ENCODE measurements around the gene CEP192. TPM values are rescaled to one million over a fixed set of nuclear protein-coding genes. Genes with fewer than 3 reads are reported as not detected.

Gene CEP192
- polyA plus RNA-seq, 1 donor (not counting 4 experiments of a cell fraction or from before 2014, with no cell fraction given): 16.6 TPM

- peaks cover 8% of the 10 kb centered on the region for H3K4me1 ChIP-seq (ENCODE audit: control insufficient read depth, extremely low read depth, insufficient read depth, low read length)
- H3K27ac ChIP-seq (ENCODE audit: control insufficient read depth, insufficient read depth, low read length): no peak overlapping the region
- no peak for FAIRE-seq
- dilution Hi-C loops (cut with MboI; ENCODE audit: extremely low pct_ligation_motif_present, low sequenced_read_pairs): no loop called here
- no peak overlapping the region for H2AFZ ChIP-seq (ENCODE audit: control insufficient read depth, low read length)
- H3K9me3 ChIP-seq (ENCODE audit: control insufficient read depth, low read depth, low read length): no peaks in the 10 kb centered on the region
- no peak for DNase-seq (ENCODE audit: low read depth, low spot score)
- H3K36me3 ChIP-seq (ENCODE audit: control insufficient read depth in 2 of 2, extremely low read depth in 1 of 2, insufficient read depth in 2 of 2, low read length in 2 of 2): no peaks in the 10 kb centered on the region
- no peak overlapping the region for H3K4me3 ChIP-seq (ENCODE audit: control insufficient read depth in 2 of 3, extremely low read depth in 1 of 3, insufficient read depth in 2 of 3, low read depth in 1 of 3, low read length in 3 of 3)
- no peaks in the 10 kb centered on the region for H3K9me1 ChIP-seq (ENCODE audit: control insufficient read depth, extremely low read depth, insufficient read depth, low read length)
- TF ChIP-seq EZH2 (IDR thresholded peaks at IDR 0.05; ENCODE audit: low read length) (no peak), CTCF (optimal IDR thresholded peaks at IDR 0.05 in 1 of 3, IDR thresholded peaks at IDR 0.05 in 1 of 3, conservative IDR thresholded peaks at IDR 0.05 in 1 of 3; ENCODE audit: extremely low read depth in 1 of 3, insufficient read depth in 2 of 3, low read length in 3 of 3) (no peak)
- no peaks in the 10 kb centered on the region for H4K20me1 ChIP-seq (ENCODE audit: control insufficient read depth, extremely low read depth, insufficient read depth, low read length)
- no peaks in the 10 kb centered on the region for H3K27me3 ChIP-seq (ENCODE audit: control insufficient read depth, extremely low read depth, insufficient read depth, low read length)
- H3K9ac ChIP-seq (ENCODE audit: control insufficient read depth, extremely low read depth, insufficient read depth, low read length): no peak overlapping the region
- peaks cover 8% of the 10 kb centered on the region for H3K79me2 ChIP-seq (ENCODE audit: control insufficient read depth, insufficient read depth, low read length)
- no peak overlapping the region for H3K4me2 ChIP-seq (ENCODE audit: control insufficient read depth, extremely low read depth, insufficient read depth, low read depth, low read length)
These were observed 46.5 kb upstream of the CEP192 start for GRCh38 chr18:12944709-12945108.

- Histone ChIP-seq H3K9me1 (ENCODE audit: control insufficient read depth, extremely low read depth, insufficient read depth, low read length) (no peaks in the 10 kb centered on the region), H3K4me2 (ENCODE audit: control insufficient read depth, extremely low read depth, insufficient read depth, low read depth, low read length) (peak overlapping the region; percentile 89), H3K4me1 (ENCODE audit: control insufficient read depth, extremely low read depth, insufficient read depth, low read length) (peaks cover 8% of the 10 kb centered on the region), H4K20me1 (ENCODE audit: control insufficient read depth, extremely low read depth, insufficient read depth, low read length) (no peaks in the 10 kb centered on the region), H3K27ac (ENCODE audit: control insufficient read depth, insufficient read depth, low read length) (peak overlapping the region; percentile 86), H3K36me3 (ENCODE audit: control insufficient read depth in 2 of 2, extremely low read depth in 1 of 2, insufficient read depth in 2 of 2, low read length in 2 of 2) (no peaks in the 10 kb centered on the region), H3K79me2 (ENCODE audit: control insufficient read depth, insufficient read depth, low read length) (peaks cover 27% of the 10 kb centered on the region), H3K4me3 (ENCODE audit: control insufficient read depth in 2 of 3, extremely low read depth in 1 of 3, insufficient read depth in 2 of 3, low read depth in 1 of 3, low read length in 3 of 3) (peak overlapping the region; percentile 57 to 93 (median 89)), H3K27me3 (ENCODE audit: control insufficient read depth, extremely low read depth, insufficient read depth, low read length) (no peaks in the 10 kb centered on the region), H2AFZ (ENCODE audit: control insufficient read depth, low read length) (peak overlapping the region; percentile 96), H3K9ac (ENCODE audit: control insufficient read depth, extremely low read depth, insufficient read depth, low read length) (peak overlapping the region; percentile 94), H3K9me3 (ENCODE audit: control insufficient read depth, low read depth, low read length) (no peaks in the 10 kb centered on the region)
- FAIRE-seq: no peak
- TF ChIP-seq EZH2 (IDR thresholded peaks at IDR 0.05; ENCODE audit: low read length) (no peak), CTCF (optimal IDR thresholded peaks at IDR 0.05 in 1 of 3, IDR thresholded peaks at IDR 0.05 in 1 of 3, conservative IDR thresholded peaks at IDR 0.05 in 1 of 3; ENCODE audit: extremely low read depth in 1 of 3, insufficient read depth in 2 of 3, low read length in 3 of 3) (peak in 1 of 3 experiments; percentile 17)
- dilution Hi-C loops (cut with MboI; ENCODE audit: extremely low pct_ligation_motif_present, low sequenced_read_pairs): no loop called here
- DNase-seq (ENCODE audit: low read depth, low spot score): peak; percentile 44
These were observed 44.4 kb upstream of the CEP192 start for GRCh38 chr18:12946549-12947284.

Data from keratinocyte (primary cell).